Hepatocyte (in vitro differentiated cells): ENCODE data around the gene PTAFR.

Experiments used
- EZH2 ChIP-seq: fragments of 200-600 bp; sonication (generic); IDR thresholded peaks from 2 replicates; pipeline ENCODE4 v1.6.1; 2016; ENCODE audit warnings: antibody characterized with exemption, mild to moderate bottlenecking, borderline replicate concordance
- TF ChIP-seq, protein P1 (sequence below): fragments of 200-600 bp; sonication (generic); IDR thresholded peaks from 2 replicates; pipeline ENCODE4 v1.5.1; 2016; ENCODE audit warnings: antibody characterized with exemption, mild to moderate bottlenecking; ENCODE audit not compliant: poor library complexity

DNA sequence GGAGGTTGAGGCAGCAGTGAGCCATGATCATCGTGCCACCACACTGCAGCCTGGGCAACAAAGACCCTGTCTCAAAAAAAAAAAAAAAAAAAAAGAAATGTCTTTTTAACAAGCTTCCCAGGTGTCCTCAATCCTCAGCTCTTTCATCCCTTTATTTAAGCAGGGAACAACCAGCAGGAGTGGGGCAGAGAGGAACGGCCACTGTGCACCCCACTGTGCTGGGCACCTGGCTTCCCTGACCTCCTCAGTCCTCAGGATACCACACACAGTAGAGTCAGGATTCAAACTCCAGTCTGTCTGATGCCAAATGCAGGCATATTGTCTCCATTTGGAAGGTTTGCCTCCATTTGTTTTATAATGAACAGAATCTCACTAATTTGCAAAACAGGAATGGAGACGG, 19.8 kb upstream of the PTAFR start:
- TF ChIP-seq, protein P1, sequence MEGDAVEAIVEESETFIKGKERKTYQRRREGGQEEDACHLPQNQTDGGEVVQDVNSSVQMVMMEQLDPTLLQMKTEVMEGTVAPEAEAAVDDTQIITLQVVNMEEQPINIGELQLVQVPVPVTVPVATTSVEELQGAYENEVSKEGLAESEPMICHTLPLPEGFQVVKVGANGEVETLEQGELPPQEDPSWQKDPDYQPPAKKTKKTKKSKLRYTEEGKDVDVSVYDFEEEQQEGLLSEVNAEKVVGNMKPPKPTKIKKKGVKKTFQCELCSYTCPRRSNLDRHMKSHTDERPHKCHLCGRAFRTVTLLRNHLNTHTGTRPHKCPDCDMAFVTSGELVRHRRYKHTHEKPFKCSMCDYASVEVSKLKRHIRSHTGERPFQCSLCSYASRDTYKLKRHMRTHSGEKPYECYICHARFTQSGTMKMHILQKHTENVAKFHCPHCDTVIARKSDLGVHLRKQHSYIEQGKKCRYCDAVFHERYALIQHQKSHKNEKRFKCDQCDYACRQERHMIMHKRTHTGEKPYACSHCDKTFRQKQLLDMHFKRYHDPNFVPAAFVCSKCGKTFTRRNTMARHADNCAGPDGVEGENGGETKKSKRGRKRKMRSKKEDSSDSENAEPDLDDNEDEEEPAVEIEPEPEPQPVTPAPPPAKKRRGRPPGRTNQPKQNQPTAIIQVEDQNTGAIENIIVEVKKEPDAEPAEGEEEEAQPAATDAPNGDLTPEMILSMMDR = no peak
- TF ChIP-seq EZH2 = no peak
